ENCODE measurements around the gene AFDN. TPM values are rescaled to one million over a fixed set of nuclear protein-coding genes. Genes with fewer than 3 reads are reported as not detected.

Gene AFDN
- total RNA-seq, 1 donor from 2014 or later: 112 TPM

- DNase-seq (ENCODE audit: low read depth): no peak
- Histone ChIP-seq H3K27me3 (ENCODE audit: control insufficient read depth, insufficient read depth, low read length) (no peaks in the 10 kb centered on the region), H3K36me3 (ENCODE audit: control insufficient read depth, insufficient read depth, low read length) (peaks cover 2% of the 10 kb centered on the region), H3K4me3 (ENCODE audit: low read depth, low read length) (no peak overlapping the region)
- no peak for TF ChIP-seq CTCF (IDR thresholded peaks at IDR 0.05; ENCODE audit: insufficient read depth, low read length, poor library complexity, severe bottlenecking)
These were observed 136.9 kb downstream of the AFDN start for GRCh38 chr6:167963589-167964057.

GRCh38 chr6:167965592-167966539 is 139.2 kb downstream of the AFDN start:
- no peak for TF ChIP-seq CTCF (IDR thresholded peaks at IDR 0.05; ENCODE audit: insufficient read depth, low read length, poor library complexity, severe bottlenecking)
- no peaks in the 10 kb centered on the region for H3K27me3 ChIP-seq (ENCODE audit: control insufficient read depth, insufficient read depth, low read length)
- DNase-seq (ENCODE audit: low read depth): no peak
- no peak overlapping the region for H3K4me3 ChIP-seq (ENCODE audit: low read depth, low read length)
- H3K36me3 ChIP-seq (ENCODE audit: control insufficient read depth, insufficient read depth, low read length): peaks cover 2% of the 10 kb centered on the region

- H3K27me3 ChIP-seq (ENCODE audit: control insufficient read depth, insufficient read depth, low read length): no peaks in the 10 kb centered on the region
- no peak for TF ChIP-seq CTCF (IDR thresholded peaks at IDR 0.05; ENCODE audit: insufficient read depth, low read length, poor library complexity, severe bottlenecking)
- H3K4me3 ChIP-seq (ENCODE audit: low read depth, low read length): no peak overlapping the region
- DNase-seq (ENCODE audit: low read depth): no peak
- H3K36me3 ChIP-seq (ENCODE audit: control insufficient read depth, insufficient read depth, low read length): peaks cover 2% of the 10 kb centered on the region
These were observed 139.8 kb downstream of the AFDN start for GRCh38 chr6:167966540-167966905.

GRCh38 chr6:167968091-167968490 is 141.4 kb downstream of the AFDN start:
- Histone ChIP-seq H3K27me3 (ENCODE audit: control insufficient read depth, insufficient read depth, low read length) (no peaks in the 10 kb centered on the region), H3K36me3 (ENCODE audit: control insufficient read depth, insufficient read depth, low read length) (peaks cover 2% of the 10 kb centered on the region), H3K4me3 (ENCODE audit: low read depth, low read length) (no peak overlapping the region)
- TF ChIP-seq CTCF (IDR thresholded peaks at IDR 0.05; ENCODE audit: insufficient read depth, low read length, poor library complexity, severe bottlenecking): peak; percentile 62
- no peak for DNase-seq (ENCODE audit: low read depth)

- TF ChIP-seq CTCF (IDR thresholded peaks at IDR 0.05; ENCODE audit: insufficient read depth, low read length, poor library complexity, severe bottlenecking): no peak
- no peaks in the 10 kb centered on the region for H3K36me3 ChIP-seq (ENCODE audit: control insufficient read depth, insufficient read depth, low read length)
- no peak for DNase-seq (ENCODE audit: low read depth)
- no peak overlapping the region for H3K4me3 ChIP-seq (ENCODE audit: low read depth, low read length)
- no peaks in the 10 kb centered on the region for H3K27me3 ChIP-seq (ENCODE audit: control insufficient read depth, insufficient read depth, low read length)
These were observed 143.5 kb downstream of the AFDN start for GRCh38 chr6:167970230-167970629.
